Activated CD8-positive, alpha-beta memory T cell treated with anti-CD3 and anti-CD28 coated beads, Interleukin-2, amount 50 U/mL, for 1 hour (primary cell): Measurements from ENCODE around the gene MLANA.

Experiments used
- DNase-seq: peaks from one replicate; pipeline ENCODE4 v3.0.0-alpha.2; 2020; ENCODE audit errors: extremely low read depth

Gene MLANA

DNA sequence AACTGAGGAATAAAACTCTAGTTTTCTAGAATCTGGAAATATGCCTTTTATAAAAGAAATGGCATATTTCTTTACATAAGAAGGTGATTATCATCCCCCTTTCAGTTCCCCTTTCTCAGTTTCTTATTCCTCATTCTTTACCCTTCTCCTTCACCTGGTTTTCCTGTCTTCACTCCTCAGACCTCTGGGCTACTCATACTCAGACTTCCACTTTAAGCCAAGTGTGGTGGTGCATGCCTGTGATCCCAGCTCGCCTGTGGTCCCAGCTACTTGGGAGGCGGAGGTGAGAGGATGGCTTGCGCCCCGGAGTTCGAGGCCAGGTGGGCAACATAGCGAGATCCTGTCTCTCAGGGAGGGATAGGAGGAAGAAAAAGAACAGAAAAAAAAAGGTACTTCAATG lies 67.6 kb downstream of the MLANA start:
- no peak for DNase-seq
